ENCODE data around the gene UNC93B1. TPM values are rescaled to one million over a fixed set of nuclear protein-coding genes. Genes with fewer than 3 reads are reported as not detected.
A peak's percentile ranks its signal among the peaks of the same experiment; 100 is the strongest.

UNC93B1 gene
- total RNA-seq, 2 experiments from 2014 or later, result 41.7 to 42.0 TPM

GRCh38 chr11:68014947-68015447, 11.1 kb upstream of the UNC93B1 start:
- H3K27me3 Mint-ChIP-seq, result no peaks in the 10 kb centered on the region
- H3K4me1 Mint-ChIP-seq, result no peaks in the 10 kb centered on the region
- H3K36me3 Mint-ChIP-seq (ENCODE audit: low read depth), result no peaks in the 10 kb centered on the region
- no peak overlapping the region for H3K27ac Mint-ChIP-seq
- no peaks in the 10 kb centered on the region for H3K9me3 Mint-ChIP-seq
- POLR2A ChIA-PET, result no interaction called here
- DNase-seq, result no peak
- H3K4me3 Mint-ChIP-seq, result no peak overlapping the region
- CTCF ChIA-PET, result interaction anchor here (0.5 kb wide), 1 partner anchor 449 kb away, joined by 5 read pairs; no protein-coding TSS in a partner anchor

- Mint-ChIP-seq H3K4me3 (no peak overlapping the region), H3K36me3 (ENCODE audit: low read depth) (no peaks in the 10 kb centered on the region), H3K27me3 (no peaks in the 10 kb centered on the region), H3K27ac (no peak overlapping the region), H3K9me3 (no peaks in the 10 kb centered on the region), H3K4me1 (no peaks in the 10 kb centered on the region)
- CTCF ChIA-PET, result interaction anchor here (0.5 kb wide), 1 partner anchor 448 kb away, joined by 5 read pairs; no protein-coding TSS in a partner anchor
- no peak for DNase-seq
- POLR2A ChIA-PET, result no interaction called here
Observed at GRCh38 chr11:68014157-68014946, 10.5 kb upstream of the UNC93B1 start.

GRCh38 chr11:68013611-68014156, 9.8 kb upstream of the UNC93B1 start:
- no peaks in the 10 kb centered on the region for H3K9me3 Mint-ChIP-seq
- DNase-seq, result no peak
- no peak overlapping the region for H3K27ac Mint-ChIP-seq
- ChIA-PET POLR2A (no interaction called here), CTCF (no interaction called here)
- H3K4me1 Mint-ChIP-seq, result peaks cover 3% of the 10 kb centered on the region
- no peak overlapping the region for H3K4me3 Mint-ChIP-seq
- no peaks in the 10 kb centered on the region for H3K27me3 Mint-ChIP-seq
- H3K36me3 Mint-ChIP-seq (ENCODE audit: low read depth), result no peaks in the 10 kb centered on the region

- H3K27me3 Mint-ChIP-seq, result no peaks in the 10 kb centered on the region
Observed at GRCh38 chr11:68012843-68013610, 9.1 kb upstream of the UNC93B1 start.

GRCh38 chr11:68012044-68012842, 8.3 kb upstream of the UNC93B1 start:
- Mint-ChIP-seq H3K4me1 (peaks cover 3% of the 10 kb centered on the region), H3K27me3 (no peaks in the 10 kb centered on the region), H3K27ac (no peak overlapping the region), H3K9me3 (no peaks in the 10 kb centered on the region), H3K36me3 (ENCODE audit: low read depth) (no peaks in the 10 kb centered on the region), H3K4me3 (no peak overlapping the region)
- ChIA-PET CTCF (no interaction called here), POLR2A (no interaction called here)
- no peak for DNase-seq

More at GRCh38 chr11:68012843-68013610, 9.1 kb upstream of the UNC93B1 start:
- H3K27ac Mint-ChIP-seq, result no peak overlapping the region
- CTCF ChIA-PET, result no interaction called here
- H3K9me3 Mint-ChIP-seq, result no peaks in the 10 kb centered on the region
- H3K4me1 Mint-ChIP-seq, result peaks cover 3% of the 10 kb centered on the region
- POLR2A ChIA-PET, result no interaction called here
- DNase-seq, result no peak
- H3K4me3 Mint-ChIP-seq, result no peak overlapping the region
- H3K36me3 Mint-ChIP-seq (ENCODE audit: low read depth), result no peaks in the 10 kb centered on the region

- Mint-ChIP-seq H3K27ac (no peak overlapping the region), H3K27me3 (no peaks in the 10 kb centered on the region), H3K4me3 (no peak overlapping the region), H3K9me3 (no peaks in the 10 kb centered on the region), H3K36me3 (ENCODE audit: low read depth) (no peaks in the 10 kb centered on the region), H3K4me1 (peaks cover 3% of the 10 kb centered on the region)
- no peak for DNase-seq
- ChIA-PET CTCF (no interaction called here), POLR2A (no interaction called here)
Observed at GRCh38 chr11:68011051-68011943, 7.4 kb upstream of the UNC93B1 start.

- Mint-ChIP-seq H3K27me3 (no peaks in the 10 kb centered on the region), H3K27ac (peak within 1 kb of the TSS; percentile 61), H3K9me3 (no peaks in the 10 kb centered on the region), H3K4me3 (no peak within 1 kb of the TSS), H3K36me3 (ENCODE audit: low read depth) (no peaks in the 10 kb centered on the region), H3K4me1 (peaks cover 5% of the 10 kb centered on the region)
- CTCF ChIA-PET, result no interaction called here
- no peak for DNase-seq
- POLR2A ChIA-PET, result no interaction called here
Observed at GRCh38 chr11:68010090-68011041, 6.5 kb upstream of the UNC93B1 start, which contains the start of gene ALDH3B1. ALDH3B1 (plus strand) TSS chr11:68010327; CDS start chr11:68015298, 4,971 bp downstream.

- Mint-ChIP-seq H3K27me3 (no peaks in the 10 kb centered on the region), H3K9me3 (no peaks in the 10 kb centered on the region), H3K36me3 (ENCODE audit: low read depth) (no peaks in the 10 kb centered on the region), H3K27ac (peak overlapping the region; percentile 61), H3K4me3 (no peak overlapping the region), H3K4me1 (peaks cover 10% of the 10 kb centered on the region)
- DNase-seq, result peak; percentile 32
- ChIA-PET POLR2A (no interaction called here), CTCF (interaction anchor here (0.9 kb wide), 1 partner anchor 197 kb away, joined by 3 read pairs; no protein-coding TSS in a partner anchor)
Observed at GRCh38 chr11:68009391-68010089, 5.6 kb upstream of the UNC93B1 start.

- no peak for DNase-seq
- Mint-ChIP-seq H3K36me3 (ENCODE audit: low read depth) (no peaks in the 10 kb centered on the region), H3K27ac (no peak overlapping the region), H3K4me3 (no peak overlapping the region), H3K4me1 (peaks cover 16% of the 10 kb centered on the region), H3K9me3 (no peaks in the 10 kb centered on the region), H3K27me3 (no peaks in the 10 kb centered on the region)
- ChIA-PET CTCF (interaction anchor here (0.9 kb wide), 1 partner anchor 198 kb away, joined by 3 read pairs; no protein-coding TSS in a partner anchor), POLR2A (no interaction called here)
Observed at GRCh38 chr11:68008381-68009337, 4.8 kb upstream of the UNC93B1 start.
